Activated CD8-positive, alpha-beta memory T cell treated with anti-CD3 and anti-CD28 coated beads for 24 hours (primary cell): ENCODE measurements around the gene KDM4C.

Experiments used
- DNase-seq: peaks from one replicate; pipeline ENCODE4 v3.0.0-alpha.2; 2020

KDM4C gene

DNA sequence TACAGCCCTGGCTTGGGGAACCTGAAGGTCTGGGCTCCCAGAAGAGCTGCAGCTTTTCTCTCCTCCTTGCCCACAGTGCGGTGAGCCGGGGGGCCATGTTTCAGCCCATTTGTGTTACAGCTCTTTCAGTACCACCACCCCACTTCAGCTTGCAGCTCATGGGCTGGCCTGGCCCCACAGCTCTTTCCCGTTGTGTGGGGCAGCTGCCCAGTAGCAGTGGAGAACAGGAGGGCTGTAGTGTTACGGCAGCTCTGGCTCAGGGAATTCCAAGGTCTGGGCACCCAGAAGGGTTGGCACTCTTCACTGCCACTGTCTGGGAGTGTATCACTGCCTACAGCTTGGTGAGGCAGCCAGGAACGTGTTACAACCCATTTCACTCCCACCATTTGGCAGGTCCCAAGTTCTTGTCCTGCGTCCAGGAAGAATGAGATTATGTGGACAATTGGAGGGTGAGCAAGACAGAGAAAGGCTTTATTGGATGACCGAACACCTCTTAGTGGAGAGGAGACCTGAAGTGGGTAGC is 390.5 kb downstream of the KDM4C start:
- DNase-seq, result no peak

DNA sequence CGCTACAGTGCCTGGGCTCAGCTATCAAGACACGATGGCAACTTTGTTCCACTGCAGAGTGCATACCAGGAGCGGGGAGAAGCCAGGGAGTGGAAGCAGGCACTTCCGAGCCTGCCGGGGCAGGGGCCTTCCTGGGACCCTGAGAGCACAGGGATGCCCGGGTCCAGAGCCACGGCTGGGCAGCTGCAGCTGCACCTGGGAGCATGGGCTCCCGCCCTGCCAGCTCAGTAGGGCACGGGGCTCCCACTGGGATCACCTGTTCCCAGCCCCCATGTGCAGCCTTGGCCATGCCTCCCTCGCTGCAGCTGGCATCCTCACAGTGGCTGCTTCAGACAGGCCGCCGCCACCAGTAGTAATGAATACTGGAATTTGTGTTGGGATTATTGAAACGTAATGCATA is 391.5 kb downstream of the KDM4C start:
- no peak for DNase-seq

DNA sequence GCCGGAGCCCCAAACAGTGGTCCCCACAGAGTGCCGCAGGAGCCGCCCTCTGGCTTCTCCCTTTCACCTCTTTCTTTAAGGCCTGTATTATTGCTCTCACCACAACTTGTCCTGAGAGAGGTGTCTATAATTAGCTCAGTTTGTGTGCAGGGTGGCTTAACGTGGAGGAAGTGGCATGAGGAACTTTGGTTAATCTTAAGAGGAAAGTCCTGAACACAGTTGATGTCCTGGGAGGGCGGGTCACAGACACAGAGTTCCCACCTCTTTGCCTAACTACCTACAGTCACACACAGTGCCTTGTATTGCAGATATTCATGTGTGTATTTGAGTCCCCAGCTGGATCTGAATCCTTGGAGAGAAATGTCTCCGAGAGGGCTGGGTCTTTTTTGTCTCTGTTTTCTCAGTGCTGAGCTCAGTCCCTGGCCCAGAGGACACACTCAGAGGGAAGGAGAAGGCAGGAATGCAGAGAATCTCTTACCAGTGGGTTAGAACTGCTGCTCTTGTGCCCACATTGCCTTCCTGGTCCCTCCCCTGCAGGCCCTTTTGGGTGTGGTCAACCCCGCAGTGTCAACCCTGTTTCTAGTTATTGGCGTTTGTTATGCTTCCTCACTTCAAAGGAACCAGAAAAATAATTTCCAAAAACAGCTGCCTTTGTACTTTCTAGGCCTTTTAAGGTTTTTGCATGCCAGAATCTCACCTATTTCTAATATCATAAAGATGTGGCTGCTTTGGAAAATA is 392.5 kb downstream of the KDM4C start:
- DNase-seq, result no peak

DNA sequence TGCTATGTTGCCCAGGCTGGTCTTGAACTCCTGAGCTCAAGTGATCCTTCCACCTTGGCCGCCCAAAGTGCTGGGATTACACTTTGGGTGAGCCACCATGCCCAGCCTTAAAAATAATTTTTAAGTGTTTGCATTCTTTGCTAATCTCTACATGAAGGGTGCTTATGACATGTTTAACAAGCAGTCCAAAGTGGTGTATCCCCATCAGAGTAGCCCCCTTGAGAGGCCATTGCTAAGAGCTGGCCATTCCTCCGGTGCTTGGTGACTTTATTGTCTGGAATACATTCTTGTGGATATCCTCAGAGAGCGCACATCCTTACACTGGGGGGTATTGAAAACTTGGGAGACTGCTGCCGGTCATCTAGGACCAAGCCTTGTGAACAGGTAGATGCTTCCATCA is 395.4 kb downstream of the KDM4C start:
- no peak for DNase-seq

DNA sequence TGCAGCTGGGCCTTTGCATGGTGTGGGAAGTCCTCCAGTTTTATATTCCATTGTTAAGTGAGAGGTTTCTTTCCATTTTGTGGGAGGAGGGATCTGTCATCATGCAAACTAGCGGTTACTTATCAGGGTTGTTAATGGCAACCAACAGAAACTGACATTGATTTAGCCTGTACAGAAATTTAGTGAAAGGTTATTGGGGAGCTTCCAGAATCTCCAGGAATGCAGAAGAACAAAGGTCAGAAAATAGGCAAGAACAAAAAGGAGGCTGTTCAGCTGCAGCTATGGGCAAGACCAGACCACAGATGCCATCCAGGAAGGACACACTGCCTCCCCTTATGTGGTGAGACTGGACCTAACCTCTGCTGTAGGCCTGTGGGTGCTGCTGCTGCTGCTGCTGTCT is 395.8 kb downstream of the KDM4C start:
- DNase-seq, result no peak

DNA sequence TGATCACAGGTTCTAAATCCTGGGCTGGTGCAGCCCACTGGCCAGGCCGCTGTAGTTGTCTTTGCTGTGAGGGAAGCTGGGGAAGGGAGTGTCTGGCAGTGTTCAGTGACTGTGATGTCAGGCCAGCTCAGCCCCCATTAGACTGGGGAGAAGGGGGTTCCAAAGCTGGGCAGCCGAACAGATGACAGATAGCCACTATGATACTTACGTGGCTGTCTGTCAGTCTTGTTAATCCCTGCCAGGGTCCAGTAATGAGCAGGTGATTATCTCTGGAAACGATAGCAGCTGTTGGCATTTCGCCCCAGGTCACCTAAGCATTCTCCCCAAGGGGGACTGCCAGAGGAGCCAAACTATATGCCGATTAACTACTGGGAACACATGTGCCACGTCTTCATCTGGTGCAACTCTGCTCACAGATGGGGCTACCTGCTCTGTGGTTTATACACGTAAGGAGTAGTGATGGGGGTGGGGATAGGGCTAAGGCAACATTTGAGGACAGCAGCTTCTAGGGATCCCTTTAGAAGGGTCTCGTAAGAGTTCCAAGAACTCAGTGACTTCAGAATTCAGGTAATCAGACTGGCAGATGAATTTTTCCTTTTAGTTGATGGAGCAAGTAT is 396.3 kb downstream of the KDM4C start:
- no peak for DNase-seq

DNA sequence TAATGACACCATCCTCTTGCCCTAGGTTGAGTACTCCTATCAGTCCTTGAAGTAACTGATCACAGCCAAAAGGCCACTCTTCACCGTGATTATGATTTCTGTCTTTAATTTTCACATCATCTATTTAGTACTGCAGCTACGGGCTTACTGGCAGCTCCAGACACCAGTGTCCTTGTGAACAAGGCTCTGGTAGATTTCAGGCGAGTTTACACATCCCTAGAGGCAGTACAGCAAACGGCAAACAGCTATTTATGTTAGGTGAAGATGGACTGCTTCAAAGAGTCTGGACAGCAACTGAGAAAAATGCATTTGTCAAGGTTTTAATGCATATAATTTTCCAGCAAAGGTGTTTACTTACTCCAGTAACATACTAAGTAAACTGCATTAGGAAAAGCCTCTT is 396.9 kb downstream of the KDM4C start:
- no peak for DNase-seq

DNA sequence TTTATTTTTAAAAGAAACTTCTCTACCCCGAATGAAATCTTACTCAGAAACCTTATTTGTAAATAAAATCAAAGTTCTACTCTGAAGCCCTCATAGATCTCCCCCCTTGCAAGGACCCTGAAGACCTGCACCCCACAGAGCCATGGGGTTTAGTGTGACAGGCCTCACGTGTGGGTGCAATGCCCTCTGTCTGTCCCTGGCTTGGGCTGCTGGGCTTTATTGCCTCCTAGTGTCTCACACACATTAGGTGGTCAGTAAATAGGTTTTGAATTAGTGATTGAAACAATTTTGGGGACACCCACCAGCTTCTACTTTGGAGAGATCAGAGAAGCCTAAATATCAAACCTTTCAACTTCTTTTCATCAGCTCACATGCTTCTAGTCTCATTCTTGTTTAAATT is 403.7 kb downstream of the KDM4C start:
- DNase-seq, result no peak

DNA sequence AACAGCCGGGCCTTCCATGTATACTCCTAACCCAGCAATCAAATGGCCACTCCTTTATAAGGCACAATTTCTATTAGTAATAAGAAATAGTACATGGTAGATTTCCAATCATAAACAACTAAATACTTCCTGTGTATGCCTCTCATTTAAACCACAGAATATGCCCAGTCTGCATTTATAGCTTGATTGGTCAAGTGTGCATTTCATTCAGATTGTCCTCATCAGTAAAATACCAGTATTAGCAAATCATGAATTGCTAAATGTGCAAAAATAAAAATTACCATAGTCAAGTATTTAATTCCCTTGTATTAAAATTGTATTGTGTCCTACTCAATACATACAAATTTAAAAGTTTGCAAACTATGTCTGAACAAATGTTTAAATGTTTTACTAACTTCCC is 406.2 kb downstream of the KDM4C start:
- no peak for DNase-seq

DNA sequence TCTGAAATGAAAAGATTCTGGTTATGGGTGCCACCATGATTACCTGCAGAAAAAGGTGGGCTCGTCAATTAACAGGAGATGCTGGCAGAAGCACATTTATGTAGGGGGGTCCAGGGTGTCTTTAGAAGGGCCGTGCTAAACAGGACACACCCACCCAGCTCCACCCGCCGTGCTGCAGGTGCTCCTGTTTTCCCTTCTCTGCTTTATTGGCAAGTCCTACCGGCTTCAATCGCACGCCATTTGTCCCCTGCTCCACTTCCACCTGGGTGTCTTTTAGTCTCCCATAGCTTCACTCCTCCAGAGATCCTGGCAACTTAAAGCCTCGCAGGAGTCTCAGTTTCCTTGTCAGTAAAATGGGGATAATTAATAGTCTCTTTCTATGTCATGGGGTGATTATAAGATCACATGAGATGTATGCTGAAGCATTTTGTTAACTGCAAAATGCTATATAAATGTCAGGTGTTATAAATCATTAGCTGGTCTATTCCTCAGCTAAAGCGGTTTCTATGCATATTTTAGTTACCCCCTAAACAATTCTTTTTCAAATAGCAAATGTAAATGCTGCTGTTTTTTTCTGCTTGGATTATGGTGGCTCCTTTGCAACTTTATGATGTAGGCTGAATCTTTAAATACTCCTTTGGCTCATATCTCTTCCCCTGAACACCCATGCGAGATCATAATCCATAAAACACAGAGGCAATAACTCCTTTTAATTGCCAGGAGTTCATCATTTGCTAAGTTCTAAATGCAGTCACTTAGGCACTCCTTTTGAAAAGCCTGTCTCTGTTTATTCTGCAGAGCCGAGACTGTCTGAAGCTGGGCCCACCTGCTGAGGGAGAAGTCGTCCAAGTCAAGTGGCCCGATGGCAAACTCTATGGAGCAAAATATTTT is 406.9 kb downstream of the KDM4C start:
- DNase-seq, result no peak

DNA sequence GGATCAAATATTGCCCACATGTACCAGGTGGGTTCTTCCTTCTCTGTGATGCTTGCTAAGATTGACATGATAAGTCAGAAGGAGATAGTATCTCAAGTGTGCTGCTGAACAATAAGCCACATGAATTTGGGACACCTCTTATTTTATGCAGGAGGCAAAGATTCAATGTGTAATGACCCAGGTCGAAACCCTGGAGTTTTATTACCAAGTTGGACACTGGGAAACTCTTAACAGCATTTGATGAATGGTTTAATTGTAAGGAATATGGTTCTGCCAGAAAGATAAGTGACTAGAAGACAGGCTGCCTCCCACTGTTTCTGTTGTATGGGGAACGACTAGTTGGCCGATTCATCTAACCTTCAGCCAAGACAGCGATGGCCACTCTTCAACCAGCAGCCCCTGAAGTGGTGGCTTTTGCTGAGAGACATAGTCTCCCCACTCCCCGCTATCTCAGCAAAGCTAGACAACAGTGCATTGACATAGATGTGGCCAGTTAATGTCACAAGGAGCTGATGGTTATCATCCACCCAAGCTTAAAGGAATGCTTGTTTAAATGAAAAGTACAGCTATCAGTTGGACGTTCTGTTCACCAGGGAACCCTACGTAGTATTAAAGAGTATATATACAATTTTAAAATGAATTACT is 407.7 kb downstream of the KDM4C start:
- DNase-seq, result no peak

DNA sequence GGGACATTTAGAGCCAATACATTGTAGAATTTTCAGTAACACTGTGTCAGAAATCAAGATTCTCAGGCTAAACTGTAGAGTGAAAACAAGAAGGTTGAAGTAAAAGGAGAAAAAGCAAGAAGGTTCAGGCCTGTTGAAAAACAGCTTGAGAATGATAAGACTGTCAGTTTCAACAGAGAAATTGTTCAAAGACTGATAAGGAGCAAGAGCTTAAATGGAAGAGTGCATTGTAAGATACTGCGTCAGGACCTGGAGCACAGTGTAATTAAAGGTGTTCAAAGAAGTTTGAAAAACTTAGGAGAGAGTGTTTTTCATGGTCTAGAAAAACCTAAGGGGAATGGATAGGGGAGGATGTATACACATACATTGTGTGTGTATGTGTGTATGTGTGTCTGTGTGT is 408.3 kb downstream of the KDM4C start:
- no peak for DNase-seq

DNA sequence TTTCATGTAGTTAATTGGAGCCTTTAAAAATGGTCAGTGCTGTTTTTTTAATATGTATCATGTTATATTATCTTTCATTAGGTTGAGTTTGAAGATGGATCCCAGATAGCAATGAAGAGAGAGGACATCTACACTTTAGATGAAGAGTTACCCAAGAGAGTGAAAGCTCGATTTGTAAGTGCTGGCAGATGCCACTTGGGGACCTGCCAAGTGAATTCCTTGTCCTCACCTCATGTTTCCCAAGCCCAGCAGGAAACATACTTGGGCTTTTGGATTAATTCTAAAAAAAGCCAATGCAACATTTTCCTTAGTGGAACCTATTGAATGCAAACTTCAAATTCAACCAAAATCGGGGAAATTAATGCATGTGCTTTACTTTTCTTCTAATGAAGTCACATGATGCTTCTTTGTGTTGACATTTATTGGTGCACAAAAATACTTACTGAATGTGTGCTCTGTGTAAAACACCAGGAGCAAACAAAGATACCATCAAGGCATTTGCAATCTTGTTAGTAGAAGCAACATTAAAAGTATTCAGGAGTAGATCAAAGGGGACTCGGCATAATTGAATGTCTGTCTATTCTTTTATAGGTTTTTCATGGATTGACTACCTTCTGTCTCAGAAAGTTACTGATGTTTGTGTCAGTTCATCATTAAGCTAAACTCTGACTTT is 412.1 kb downstream of the KDM4C start:
- no peak for DNase-seq

DNA sequence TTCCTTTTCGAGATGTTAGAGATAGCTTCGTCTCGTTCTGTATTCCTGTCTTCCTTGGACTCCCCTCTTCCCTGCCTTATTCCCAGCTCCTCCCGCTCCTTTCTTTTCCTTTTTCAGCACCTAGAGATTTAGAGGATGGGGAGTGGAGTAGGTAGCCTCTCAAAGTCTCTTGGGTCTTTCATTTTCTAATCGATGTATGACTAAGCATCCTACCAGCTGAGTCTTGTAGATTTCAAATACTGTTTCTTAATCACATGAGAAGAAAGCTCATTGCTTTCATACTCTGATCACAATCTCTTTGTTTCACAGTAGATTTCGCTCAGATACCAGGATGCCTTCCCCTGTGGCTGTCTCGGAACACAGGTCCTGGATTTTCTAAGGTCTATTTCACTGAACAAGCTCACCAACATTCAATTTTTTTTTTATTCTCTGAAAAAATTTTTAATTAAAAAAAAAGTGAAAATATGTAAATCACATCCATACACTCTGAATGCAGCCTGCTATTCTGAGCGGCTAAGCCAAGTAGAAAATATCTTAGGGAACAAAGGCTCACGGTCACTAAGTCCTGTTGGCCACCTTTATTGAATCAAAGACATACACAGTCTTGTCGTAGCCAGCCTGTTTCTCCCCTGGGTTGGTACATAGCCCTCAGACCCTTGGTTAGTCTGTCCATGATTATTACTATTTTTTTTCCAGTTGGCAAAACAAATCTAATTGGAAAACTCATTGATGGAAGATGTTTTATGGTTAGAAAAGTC is 413.8 kb downstream of the KDM4C start:
- DNase-seq, result no peak

DNA sequence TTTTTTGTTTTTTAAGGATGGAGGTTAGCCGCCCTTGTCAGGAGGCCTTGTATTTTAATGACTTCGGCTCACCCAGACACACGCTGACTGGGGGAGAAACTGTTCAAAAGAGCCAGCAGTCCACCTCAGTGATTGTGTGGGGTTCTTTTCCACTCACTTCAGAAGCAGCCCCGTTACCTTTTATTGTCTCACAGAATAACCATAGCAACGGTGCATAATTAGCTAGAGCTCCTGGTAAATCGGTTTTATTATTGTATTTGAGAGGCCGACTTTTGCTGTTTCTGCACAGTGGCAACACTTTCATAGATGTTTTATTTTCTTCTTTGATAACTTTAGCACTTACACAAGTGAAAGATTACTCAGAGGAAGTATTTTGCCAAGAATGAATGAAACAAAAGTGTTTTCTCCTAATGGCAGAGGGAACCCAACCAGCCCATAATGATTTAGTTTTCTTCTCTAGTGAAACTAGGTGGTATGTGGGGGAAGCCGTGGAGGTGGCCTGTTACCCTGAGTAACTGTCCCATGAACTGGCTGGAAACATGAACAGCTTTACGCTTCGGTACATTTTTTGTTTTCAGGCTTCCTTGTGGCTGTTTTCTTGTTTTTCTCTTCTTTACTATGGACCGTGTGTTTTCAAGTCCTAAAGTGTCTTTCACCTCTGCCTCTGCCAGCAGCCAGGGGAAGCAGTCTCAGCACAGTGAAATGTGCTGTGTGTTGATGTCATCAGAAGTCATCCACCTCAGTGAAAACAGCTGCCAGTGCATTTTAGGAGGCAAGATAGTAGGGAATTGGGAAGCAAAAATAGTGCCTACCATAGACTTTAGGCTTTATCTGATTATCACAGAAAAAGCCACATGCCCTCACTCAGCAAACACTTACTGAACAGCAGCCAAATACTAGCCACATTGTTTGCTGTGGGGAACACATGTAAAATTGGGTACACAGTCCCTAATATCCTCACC is 414.7 kb downstream of the KDM4C start:
- DNase-seq, result no peak

DNA sequence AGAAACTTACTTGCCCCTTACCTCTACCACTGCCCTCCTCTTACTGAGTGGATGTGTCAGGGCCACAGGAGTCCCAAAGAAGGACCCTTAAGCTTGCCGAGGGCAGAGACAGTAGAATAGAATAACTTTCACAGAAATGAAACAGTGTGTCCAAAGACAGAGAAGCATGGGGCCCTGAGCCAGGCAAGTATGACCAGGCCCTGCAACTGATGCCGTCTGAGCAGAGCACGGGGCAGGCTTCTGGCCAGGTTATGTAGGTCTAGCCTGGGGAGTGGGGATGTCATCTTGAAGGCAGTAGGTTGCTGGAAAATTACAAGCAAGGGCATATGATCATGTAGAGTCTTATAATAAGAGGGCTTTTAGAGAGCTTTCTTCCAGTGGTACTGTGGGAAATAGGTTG is 415.4 kb downstream of the KDM4C start:
- no peak for DNase-seq

DNA sequence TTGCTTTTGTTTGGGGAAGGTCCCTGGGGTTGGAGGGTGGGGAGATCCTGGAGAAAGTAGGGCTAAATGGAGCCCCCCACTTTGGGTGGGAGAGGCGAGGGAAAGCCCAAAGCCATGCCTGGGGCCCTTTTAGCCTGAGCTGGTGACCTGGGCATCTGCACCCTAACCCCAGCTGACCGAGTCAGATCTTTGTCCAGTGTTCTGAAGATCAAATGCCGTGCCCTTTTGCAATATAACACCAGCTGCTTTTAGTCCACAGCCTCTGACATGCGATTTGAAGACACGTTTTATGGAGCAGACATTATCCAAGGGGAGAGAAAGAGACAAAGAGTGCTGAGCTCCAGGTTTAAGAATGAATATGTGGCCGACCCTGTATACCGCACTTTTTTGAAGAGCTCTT is 416.5 kb downstream of the KDM4C start:
- no peak for DNase-seq

DNA sequence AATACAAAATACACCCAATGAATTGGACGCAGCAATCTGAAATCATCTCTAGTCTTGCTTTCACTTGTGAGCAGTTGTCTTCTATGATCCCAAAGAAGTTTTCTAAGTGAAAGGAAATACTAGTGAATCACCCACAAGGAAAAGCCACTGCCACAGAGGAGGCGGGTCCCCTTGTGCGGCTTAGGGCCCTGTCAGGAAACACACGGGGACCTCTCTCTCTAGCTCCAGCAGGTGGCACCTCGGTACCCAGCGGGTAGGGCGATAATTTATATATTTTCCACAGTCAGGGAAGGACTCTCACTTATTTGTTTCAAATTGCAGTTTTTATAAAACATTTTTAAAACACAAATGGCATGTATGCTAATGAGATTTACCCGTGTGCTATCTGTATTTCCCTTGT is 417.1 kb downstream of the KDM4C start:
- DNase-seq, result no peak

DNA sequence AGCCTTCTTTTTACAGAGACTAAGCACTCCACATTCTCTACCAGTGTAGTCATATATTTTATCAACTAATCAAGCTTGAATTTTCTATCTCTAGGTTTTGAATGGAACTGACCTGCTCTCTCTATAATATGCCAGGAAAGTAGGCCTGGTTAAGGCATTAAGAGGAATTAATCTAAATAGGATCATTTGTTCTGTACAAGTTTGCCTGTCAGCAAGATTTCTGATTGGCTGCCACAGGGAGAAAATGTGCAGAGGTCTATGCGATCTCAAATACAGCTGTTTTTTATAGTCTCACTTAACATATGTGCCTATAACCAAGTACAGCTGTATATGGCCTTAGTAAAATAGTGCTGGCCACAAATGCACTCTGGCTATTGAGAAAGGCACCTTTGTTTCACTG is 418.8 kb downstream of the KDM4C start:
- no peak for DNase-seq

DNA sequence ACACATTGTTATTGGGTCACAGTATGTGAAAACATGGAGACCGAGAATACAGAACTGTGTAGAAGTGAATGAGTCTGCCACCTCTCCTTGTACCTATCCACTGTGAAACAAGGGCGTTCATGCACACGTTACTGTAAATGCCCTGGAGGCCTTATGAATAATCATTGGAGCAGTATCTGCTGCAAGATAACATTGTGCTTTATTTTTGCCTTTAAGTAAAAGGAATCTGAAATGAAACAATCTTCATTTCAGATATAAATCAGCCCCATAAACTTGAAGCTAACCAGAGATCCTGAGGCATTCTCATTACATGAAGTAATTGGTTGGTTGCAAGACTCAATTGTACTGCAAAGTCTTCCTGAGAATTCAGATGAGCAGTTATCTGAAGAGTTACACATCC is 419.6 kb downstream of the KDM4C start:
- DNase-seq, result no peak

DNA sequence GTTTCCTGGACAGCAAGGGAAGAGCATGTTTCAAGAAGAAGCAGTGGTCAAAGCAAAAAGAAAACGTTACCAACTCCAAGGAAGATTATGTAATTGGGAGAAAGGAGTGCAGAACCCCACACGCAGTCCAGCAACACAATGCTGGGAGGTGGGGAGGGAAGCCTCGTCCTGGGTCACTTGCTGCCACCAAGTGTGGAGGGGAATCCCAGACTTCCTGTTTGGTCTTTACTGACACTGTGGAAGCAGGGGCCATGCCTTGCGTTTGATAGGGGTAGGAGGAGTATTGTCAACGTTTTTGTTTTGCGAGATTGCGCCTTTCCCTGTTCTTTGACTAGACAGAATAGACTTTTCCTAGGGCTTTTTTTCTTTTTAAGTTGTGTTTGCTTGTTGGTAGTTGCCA is 421.0 kb downstream of the KDM4C start:
- no peak for DNase-seq
